GM18873 (cell line): ENCODE measurements around the gene ELL.

Experiments
- ATAC-seq: cut with Tn5 transposase; IDR thresholded peaks from one replicate; pipeline ENCODE4 v1.9.1; 2021; ENCODE audit warnings: mild to moderate bottlenecking, moderate library complexity, moderate number of reproducible peaks; ENCODE audit not compliant: unreplicated experiment, low FRiP score

Gene ELL

DNA sequence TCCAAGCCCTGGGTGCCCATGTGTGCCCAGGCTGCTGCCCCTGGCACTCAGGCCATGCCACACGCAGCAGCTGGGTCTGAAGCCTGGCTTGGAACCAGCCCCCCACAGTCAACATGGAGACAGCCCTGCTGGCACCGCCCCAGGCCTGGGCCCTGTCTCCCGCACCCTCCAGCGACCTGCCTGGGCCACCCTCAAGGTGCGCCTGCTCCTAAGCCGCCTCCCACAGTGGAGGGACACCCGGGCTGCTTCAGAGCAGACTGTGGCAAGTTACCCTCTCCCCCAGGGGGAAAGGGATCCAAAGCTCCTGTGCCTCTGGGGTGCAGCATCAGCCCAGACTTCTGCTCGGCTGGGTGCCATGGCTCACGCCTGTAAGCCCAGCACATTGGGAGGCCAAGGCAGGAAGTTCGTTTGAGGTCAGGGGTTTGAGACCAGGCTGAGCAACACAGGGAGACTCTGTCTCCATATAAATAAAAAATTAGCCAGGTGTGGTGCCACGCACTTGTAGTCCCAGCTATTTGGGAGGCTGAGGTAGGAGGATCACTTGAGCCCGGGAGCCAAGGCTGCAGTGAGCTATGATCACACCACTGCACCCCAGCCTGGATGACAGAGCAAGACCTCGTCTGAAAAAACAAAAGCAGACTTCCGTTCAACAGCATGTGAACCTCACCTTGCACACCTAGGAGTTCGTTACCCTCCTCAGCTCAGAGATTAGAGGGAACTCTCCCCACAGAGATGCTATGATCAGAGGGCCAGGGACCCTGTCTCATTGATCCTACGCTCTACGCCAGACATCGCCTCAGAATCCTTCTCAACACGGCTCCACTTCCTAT lies 15.6 kb downstream of the ELL start:
- no peak for ATAC-seq

DNA sequence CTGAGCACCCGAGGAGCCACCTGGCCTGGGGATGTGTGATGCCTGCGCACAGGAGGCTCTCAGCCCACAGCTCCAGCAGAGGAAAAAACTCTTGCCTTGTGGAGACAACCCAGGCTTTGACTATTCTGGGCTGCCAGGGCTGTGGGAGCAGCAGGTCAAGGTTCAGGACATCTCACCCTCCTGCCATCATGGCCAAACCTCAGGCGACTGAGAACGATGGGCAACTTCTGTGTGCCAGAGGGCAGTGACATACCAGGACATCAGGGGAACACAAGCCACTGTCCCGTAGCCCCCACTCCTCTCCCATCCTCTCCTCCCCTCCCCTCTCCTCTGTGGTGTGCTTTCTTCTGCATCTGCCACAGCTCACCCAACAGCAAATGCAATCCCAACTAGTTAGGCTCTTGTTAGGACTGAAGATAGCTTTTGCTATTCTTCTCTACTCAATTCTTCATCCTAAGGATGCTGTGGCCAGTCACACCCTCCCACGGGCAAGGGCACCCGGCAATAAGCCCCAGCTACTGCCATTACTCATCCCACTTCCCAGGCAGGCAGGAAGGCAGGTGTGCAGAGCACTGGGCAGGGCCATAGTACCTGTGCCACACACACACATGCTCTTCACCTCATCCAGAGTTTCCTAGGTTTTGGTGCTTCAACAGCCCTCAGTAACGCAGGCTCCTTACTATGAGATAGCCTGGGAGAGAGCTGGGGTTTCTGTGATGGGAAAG lies 16.8 kb downstream of the ELL start:
- ATAC-seq: no peak

DNA sequence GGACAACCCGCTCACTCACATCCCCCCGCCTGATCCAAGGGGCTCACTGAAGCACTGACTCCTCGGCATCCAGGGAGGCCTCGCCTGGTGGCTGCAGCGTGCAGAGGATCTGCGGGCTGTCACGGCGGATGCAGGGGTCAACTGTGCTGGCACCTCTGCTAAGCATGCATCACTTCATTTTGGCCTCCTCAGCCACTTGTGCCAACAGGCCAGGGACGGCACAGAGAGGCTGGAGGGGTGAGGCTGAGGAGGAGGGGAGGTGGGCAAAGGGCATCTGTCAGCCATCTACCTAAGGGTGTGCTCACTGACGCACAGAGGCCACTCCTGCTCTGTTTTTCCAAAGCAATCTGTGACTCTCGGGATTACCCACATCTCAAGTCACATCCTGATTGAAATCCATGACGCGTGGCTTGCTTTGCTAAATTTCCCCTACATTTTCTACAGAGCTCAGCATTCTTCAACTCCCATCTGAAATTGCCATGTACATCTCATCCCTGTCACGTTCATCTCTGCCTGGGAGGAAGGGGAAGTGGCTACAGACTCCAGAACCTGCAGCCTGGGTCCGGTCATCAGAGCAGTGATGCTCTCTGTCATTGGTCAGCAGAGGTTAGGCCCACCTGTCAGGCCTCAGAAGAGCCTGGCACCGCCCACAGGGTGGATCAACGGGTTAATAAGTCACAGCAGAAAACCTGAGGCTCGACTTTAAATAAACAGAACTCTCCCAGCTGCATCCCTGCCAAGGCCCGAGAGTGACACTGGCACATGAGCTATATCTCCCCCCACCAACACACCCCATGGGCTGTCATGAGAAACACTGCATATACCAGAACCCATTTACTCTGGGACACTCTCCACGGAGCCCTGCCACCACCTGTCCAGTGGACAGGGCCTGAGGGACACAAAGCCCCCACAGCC lies 17.6 kb downstream of the ELL start:
- ATAC-seq: no peak

- no peak for ATAC-seq
Observed at GRCh38 chr19:18503337-18503970, 18.4 kb downstream of the ELL start.

DNA sequence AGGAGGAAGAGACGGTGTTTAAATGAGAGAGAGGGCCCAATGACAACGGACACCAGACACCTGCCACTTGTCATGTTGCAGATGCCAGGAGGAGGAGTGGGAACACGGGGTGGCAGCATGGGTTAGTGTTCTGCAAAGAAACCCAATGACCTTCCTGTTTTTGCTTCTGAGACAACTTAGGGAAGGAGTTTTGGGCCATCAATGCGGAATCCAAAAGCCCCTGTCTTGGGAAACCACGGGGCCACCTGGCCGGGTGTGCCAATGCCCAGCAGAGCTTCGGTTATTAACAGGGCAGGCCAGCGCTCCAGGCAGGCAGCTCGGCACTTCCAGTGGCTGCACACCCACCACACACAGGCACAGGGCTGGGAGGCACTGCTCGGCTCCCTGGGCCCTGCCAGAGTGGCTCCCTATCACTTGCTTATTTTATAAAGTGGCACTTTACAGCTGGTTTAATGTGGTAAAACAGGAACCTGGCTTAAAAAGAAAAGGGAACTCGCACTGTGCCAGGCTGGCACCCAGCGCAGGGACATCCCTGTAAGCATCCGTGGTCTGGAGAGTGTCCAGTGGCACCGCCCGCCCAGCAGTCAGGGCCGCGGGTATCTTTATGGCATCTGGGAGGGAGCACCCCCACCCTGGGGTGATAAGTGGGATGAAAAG lies 19.1 kb downstream of the ELL start:
- no peak for ATAC-seq

GRCh38 chr19:18502246-18502637 lies 19.6 kb downstream of the ELL start:
- ATAC-seq: no peak

- no peak for ATAC-seq
Observed at GRCh38 chr19:18501832-18502231, 20.0 kb downstream of the ELL start.

DNA sequence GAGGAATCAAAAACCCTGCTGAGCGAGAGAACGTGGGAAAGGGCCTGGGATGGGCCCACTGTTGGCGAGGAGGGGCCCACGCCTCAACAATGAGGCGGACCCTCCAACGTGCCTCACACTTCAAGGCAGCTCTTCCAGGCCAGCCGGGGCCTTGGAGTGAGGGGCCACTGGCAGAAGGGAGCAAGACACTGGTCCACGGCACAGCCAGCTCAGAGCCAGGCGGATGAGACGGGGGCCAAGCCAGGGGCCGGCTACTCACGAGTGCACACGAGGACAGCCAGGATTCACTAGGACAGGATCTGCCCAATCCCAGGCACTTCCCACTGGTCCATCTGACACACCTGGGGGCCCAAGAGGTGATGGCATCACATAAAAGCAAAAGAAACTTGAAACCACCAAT lies 20.5 kb downstream of the ELL start:
- ATAC-seq: no peak

DNA sequence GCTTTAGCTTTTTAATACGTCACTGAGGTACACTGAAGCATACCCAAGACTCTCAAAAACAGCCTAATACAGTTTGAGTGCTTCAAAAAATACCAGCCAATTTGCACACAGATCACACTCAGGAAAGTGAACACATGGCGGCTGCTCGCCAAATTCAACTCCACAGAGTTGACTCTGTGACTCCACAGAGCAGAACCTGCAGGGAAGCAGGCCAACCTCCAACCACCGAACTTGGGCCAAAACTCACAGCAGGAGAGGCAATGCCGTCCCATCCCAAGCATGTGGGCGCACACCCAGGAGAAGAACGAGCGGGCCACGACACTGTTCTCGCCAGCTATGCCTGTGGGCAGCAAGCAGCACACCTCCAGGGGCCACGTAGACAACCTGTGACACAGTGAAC lies 21.1 kb downstream of the ELL start:
- ATAC-seq: no peak

DNA sequence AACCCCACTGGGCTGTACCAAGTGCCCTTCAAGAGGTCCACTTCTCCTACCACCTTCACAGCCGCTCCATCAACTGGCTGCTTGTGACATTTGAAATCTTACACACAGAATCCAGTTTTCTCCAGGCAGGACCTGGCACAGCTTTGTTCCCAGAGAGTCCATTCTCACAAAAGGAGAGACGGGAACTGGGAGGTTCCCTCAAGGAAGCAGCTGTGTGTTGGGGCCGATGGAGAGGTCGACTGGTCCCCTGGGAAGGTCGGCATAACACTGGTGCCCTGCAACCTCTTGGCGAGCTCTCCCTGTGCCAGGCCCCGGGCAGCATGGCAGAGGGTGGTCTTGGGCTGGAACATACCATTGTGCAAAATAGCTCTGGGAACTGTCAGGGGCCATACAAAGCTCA lies 21.5 kb downstream of the ELL start:
- no peak for ATAC-seq

DNA sequence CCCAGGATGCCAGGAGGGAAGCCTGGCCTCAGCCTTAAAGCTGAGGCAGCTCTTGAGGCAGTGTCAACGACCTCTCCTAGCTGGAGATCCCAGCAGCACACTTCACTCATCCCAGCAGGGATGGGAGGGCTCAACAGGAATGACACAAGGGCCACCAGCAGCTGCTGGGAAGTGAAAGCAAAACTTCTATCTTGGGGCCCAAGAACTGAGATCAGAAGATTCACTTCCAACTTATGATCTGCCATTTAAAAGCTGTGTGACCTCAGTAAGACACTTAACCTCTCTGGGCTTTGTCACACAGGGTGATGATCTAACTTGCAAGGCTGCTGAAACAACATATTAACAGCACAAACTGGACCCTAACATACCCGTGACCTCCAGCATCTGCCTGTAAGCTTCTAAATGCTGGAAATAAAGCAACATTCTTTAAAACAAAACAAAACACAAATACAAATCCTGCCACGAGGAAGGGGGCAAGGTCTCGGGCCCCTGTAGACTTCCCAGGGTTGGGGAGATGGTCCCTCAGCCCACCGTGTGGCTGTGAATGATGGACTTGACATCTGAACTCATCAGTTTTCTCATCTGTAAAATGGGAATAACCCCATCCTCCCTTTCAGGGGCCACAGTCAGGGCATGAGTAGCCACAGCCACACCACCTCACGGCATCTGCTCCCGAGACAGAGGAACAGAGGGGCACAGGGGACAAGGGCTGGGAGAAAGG lies 22.7 kb downstream of the ELL start:
- ATAC-seq: no peak

- no peak for ATAC-seq
Observed at GRCh38 chr19:18496980-18497256, 25.0 kb downstream of the ELL start.

DNA sequence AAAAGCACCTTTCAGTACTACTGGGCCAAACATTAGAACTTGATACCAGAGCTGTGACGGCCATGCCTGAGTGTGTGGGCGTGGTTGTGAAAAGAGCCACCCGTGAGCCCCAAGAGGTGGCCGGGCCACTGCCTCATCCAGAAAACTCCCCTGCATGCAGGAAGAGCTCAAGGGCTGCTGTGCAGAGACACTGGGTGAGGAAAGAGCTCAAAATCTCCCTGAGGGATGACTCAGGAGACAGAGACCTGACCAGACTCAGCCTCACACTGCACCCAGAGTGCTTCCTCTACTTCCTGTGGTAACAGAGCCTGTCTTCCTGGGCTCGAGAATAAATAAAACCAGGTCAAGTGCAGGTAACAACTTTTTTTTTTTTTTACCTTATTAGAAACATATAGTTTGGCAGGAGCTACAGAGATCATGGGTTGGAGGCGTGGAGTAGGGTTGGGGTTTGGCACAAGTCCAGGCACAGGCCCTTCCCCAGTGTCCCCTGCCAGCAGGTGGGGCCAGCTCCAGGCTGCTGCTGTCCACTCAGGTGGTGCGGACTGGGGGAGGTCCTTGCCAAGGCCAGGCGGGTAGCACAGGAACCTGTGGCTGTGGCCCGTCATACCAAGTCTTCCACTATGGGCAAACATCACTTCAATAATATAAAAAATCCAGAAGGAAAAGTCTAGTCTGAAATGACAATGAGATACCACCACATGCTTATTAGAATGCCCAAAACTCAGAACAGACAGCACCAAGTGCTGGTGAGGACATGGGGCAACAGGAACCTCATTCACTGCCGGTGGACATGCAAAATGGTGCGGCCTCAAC lies 25.5 kb downstream of the ELL start:
- no peak for ATAC-seq

DNA sequence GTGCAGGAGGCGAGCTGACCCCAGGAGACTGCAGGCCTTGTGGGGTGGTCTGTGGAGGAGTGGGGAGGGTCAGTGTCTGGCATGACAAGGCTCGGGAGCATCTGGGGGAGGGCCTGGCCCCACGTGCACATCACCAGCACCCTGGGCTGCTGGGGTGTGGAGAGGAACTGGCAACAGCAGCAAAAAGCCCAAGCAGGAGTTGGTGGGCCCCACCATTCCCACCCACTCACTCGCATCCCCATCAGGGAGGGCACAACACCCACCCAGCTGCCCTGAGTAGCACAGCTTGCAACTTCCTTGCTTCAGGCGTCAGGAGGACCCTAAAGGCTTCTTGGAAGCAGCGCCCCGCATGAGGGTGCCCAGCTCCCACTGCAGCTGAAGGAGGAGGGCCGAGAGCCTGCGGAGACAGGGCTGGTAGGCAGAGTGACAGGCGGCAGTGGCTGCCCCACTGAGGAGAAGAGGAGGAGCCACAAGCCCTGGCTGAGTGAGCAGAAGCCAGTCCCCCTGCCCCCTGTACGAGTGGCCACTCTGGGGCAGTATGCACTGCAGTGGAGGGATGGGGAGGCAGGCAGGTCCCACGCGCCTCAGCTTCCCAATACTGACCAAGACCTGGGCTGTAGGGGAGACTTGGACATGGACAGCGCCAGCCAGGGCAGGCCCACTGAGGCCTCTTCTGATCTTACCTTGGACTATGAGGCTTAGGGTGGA lies 26.5 kb downstream of the ELL start:
- no peak for ATAC-seq

DNA sequence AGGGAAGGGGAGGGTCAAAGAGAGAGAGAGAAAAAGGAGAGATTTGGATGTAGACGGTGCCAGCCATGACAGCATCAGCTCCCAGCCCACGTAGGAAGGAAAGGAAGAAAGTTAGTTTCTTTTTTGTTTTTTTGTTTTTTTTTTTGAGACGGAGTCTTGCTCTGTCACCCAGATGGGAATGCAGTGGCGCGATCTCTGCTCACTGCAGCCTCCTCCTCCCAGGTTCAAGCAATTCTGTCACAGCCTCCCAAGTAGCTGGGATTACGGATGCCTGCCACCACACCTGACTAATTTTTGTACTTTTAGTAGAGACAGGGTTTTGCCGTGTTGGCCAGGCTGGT lies 27.6 kb downstream of the ELL start:
- ATAC-seq: no peak

- no peak for ATAC-seq
Observed at GRCh38 chr19:18493440-18494266, 28.2 kb downstream of the ELL start.
